NCI-H2107 (cell line): Measurements from ENCODE around the gene RCE1.

Experiments
- DNase-seq: peaks from one replicate; lab custom pipeline; 2025; lab: John Stamatoyannopoulos, UW

RCE1 gene

DNA sequence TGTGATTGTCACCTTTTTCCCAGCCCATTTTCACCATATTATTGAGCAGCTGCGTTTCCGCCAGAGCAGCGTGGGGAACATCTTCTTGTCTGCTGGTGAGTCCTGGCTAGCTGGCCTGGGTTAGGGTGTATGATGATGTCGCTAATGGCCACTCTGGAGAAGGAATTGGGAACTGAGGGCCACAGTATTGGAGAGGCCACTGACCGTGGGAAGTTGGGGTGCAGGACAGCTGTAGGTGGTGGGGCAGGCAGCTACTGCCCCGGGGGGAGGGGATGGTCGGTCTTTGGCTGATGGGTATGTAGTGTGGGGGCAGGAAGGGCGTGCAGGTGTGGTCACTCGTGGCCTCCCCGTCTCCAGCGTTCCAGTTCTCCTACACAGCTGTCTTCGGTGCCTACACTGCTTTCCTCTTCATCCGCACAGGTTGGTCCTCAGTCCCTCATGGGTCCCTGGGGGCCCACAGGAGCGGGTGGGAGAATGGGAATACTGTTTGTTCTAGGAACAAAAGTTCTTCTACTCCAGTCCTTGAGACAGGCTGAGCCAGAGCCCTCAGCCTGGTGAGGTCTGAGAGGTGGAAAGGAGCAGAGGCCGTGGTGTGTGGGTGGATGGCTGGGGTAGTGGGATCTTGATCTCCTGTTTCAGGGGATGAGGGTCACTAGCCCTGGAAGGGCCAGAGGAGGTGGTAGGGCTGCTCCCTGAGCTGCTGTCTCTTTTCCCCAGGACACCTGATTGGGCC lies 2.1 kb downstream of the RCE1 start:
- no peak for DNase-seq

DNA sequence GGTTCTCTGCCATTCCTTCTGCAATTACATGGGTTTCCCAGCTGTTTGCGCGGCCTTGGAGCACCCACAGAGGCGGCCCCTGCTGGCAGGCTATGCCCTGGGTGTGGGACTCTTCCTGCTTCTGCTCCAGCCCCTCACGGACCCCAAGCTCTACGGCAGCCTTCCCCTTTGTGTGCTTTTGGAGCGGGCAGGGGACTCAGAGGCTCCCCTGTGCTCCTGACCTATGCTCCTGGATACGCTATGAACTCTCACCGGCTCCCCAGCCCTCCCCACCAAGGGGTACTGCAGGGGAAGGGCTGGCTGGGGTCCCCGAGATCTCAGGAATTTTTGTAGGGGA lies 2.6 kb downstream of the RCE1 start:
- DNase-seq = no peak

DNA sequence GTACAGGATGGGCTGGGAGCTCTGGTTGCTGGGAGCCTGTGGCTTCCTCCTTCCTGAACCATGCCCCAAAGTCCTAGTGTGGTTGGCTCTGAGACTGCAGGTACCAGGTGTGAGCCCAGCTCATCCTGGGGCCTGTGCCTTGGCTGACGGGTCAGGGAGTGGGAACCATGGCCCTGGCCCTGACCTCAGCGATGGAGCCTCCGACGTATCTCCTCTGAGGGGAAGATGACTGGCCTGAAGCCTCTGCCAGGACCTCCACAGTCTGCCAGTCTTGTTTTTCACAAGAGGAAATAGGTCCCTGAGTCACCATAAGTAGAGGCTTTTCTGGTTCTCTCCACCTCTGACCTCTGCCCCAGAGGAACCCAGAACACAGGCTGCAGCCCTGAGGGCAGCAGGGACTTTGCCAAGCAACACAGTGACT lies 3.4 kb downstream of the RCE1 start:
- DNase-seq = no peak

DNA sequence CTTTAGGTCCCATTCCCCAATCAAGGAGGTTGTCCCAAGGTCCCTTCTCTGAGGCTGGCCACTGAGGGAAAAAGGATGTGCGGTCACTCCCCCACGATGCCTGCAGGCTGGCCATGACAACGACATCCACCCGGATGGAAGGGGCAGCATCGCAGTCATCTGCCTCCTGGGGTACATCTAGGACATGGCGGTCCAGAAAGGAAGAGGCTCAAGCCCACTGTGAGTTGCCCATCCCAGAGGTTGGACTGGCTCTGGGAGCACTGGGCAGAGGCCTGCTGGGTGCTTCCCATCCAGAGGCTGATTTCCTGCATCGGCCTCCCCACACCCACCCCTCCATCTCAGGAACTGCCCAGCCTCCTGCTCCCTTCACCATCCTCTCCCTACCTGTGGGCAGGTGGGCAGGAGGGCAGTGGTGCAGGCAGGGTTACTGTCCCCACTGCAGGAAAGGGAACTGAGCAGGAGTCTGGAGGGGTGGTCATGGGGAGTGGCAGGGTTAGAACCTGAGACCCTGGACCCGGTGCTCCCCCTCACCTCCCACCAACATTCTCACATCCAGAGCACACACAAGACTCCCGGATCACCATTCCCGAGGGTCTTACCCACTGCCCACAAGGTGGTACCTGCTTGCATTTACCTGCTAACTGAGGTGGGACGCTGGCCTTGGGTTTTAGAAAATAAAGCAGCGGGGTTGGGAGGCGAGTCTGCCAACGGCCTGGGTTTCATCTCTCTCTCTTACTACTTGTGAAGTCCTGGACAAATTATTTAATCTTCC lies 4.4 kb downstream of the RCE1 start:
- DNase-seq = no peak

DNA sequence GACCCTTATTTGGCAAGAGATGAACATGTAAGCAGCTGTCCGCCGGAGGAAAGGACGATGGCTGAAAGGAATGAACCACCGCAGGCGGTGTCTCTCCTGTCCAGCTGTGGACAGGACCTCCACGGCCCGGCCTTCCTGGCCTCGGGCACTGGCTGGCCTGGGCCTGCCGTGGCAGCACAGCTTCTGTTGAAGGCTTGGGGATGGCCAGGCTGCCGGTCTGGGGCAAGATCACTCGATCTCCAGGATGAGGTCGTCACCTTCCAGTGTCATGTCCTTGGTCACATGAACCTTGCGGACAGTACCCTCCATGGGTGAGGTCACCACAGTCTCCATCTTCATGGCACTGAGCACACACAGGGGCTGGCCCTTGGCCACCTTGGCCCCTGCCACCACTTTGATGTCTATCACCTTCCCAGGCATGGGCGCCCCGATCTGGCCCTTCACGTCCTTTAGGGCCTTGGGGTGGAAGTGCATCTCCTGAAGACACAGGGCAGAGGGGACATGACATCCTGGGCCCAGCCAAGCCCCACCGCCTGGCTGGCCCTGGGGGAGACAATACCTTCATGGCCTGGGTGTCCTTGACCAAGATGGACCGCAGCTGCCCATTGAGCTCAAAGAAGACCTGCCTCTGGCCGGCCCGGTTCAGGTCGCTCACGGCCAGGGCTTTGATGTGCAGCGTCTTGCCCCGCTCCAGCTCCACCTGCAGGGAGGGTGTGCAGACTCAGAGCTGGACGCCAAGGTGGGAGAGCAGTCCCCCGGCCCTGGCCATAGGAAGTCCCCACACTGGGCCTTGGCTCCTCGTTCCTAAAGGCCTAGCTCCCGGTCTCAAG lies 5.6 kb downstream of the RCE1 start:
- no peak for DNase-seq

DNA sequence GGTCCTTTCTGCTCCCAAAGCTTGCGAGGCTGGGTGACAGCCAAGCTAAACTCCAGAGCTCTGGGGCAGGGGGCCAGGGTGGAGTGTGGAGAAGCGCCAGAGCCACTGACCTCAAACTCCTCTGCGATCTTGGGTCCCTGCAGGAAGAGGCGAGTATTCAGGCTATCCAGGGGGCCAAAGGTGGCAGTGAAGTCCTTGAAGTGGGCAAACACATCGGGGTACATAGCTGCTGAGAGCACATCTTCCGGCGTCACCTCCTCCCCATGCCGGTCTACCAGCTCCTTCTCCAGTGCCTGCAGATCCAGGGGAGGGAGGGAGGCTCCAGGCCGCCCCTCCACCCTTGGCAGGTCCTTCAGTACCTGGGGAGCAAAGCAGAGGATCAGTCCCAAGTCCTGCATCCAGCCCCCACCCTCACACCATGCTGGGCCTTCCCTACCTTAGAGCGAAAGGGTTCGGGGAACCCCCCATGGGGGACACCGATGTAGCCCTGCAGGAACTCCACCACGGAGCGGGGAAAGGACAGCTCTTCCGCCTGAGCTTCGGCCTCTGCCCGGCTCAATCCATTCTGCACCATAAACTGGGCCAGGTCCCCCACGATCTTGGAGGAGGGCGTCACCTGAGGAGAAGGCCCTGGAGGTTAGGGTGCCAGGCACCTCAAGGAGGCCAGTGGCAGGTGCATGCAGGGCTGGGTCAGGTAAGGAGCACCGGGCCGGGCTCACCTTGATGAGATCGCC lies 6.4 kb downstream of the RCE1 start:
- no peak for DNase-seq

DNA sequence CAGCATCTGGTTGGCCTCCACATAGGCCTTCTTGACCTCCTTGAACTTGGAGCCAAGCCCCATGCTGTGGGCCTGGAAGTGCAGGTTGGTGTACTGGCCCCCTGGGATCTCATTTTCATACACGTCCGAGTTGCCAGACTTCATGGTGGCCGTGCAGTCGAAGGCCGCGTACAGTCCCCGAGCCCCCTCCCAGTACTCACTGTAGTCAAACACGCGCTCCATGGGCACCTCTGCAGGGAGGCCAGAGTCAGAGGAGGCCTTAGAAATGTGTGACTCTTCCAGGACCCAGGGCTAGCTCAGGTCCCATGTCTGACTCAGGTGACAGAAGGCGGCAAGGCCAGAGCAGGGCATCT lies 7.0 kb downstream of the RCE1 start:
- DNase-seq = no peak

DNA sequence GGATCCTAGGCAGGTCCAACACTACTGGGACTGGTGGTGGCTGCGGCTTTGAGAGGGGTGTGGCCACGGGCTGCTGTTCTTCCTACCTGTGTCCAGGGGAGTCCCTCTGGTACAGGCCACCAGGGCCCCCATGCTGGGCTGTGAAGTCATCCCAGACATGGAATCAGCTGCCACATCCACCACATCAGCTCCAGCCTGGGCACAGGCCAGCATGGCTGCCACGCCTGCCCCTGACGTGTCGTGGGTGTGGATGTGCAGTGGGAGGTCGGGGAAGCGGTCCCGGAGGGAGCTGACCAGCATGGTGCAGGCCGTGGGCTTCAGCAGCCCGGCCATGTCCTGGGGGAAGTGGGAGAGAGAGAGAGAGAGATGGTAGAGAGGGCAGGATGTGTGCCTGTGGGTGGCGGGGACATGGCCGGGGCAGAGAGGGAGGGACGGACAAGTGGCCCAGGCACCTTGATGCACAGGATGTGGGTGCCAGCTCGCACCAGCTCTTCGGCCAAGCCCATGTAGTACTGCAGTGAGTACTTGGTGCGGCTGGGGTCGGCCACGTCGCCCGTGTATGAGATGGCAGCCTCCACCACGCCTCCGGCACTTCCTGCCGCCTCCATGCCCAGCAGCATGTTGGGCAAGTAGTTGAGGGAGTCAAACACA lies 7.5 kb downstream of the RCE1 start:
- no peak for DNase-seq

DNA sequence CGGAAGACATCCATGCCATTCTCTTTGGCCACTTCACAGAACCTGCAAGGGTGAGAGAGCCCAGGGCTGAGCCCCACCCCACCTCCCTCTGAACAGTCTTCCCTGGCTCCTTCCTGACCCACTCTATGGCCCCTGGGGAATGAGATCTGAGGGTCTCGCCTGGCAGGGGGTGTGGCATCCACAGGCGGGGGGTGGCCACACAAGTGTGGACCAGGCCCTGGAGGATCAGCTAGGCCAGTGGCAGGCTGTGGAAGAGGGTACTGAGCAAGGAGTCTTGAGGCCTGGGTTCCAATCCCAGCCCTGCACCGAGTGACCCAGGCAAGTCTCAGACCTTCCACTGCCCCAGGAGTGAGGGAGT lies 8.0 kb downstream of the RCE1 start:
- no peak for DNase-seq

DNA sequence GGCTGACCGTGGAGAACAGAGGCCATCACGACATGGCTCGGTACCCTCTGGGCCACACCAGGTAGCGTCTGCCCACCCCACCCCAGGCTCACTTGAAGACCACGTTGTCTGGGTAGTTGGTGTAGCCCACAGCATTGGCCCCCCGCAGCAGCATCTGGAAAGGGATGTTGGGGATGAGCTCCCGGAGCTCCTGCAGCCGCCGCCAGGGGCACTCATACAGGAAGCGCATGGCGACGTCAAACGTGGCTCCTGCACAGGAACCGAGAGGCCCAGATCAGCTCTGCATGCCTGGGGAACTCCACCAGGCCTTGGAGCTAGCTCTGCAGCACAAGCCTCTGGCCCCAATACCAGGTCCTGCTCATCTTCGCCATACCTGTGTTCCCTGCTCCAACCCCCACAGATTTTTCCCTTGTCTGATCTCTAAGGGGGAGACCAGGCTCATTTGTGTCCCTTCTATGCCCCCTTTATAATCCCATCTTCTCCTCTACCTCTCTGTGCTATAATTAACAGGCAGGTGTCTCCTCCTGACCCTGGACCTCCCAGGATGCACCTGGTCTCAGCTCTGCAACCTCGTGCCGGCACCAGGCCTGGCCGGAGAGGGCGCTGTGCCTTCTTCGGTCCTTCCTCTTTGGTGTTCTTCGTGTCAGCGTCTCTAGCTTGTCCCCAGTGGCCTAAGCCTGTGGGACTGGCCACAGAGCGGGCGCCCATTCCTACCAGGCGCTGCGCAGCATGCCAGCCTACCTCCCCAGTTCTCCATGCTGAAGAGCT lies 8.6 kb downstream of the RCE1 start:
- DNase-seq = no peak

DNA sequence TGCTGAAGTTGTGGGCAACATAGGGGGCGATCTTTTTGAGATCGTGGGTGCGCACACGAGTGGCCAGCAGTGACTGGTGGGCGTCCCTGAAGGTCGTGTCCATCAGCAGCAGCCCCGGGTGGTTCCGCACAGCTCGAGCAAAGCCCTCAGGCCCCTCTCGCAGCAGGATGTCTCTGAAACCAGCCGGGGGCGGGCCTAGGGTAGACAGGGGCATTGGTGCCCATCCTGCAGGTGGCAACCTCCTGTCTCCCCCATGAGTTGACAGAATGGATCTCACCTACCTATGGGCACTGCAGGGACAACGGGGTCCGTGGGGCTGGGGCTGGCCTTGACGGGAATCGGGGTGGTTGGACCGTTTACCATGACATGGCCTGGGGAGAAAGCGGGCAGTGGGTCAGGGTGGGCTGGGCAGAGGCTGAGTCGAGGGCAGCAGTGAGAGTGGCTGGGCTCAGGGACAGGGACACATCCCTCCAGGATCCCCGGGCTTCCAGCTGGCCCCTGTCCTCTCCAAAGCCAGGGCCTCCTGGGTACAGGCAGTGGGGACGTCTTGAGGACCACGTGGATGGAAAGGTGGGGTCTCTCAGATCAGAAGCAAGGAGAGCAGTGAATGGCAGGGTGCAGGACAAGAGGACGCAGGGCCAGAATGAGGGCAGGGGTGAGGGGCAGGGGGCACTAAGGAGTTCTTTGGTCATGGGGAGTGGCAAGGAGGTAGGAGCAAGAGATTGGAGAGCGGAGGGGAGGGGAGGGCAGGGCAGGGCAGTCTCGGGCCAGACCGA lies 9.4 kb downstream of the RCE1 start:
- DNase-seq = no peak

DNA sequence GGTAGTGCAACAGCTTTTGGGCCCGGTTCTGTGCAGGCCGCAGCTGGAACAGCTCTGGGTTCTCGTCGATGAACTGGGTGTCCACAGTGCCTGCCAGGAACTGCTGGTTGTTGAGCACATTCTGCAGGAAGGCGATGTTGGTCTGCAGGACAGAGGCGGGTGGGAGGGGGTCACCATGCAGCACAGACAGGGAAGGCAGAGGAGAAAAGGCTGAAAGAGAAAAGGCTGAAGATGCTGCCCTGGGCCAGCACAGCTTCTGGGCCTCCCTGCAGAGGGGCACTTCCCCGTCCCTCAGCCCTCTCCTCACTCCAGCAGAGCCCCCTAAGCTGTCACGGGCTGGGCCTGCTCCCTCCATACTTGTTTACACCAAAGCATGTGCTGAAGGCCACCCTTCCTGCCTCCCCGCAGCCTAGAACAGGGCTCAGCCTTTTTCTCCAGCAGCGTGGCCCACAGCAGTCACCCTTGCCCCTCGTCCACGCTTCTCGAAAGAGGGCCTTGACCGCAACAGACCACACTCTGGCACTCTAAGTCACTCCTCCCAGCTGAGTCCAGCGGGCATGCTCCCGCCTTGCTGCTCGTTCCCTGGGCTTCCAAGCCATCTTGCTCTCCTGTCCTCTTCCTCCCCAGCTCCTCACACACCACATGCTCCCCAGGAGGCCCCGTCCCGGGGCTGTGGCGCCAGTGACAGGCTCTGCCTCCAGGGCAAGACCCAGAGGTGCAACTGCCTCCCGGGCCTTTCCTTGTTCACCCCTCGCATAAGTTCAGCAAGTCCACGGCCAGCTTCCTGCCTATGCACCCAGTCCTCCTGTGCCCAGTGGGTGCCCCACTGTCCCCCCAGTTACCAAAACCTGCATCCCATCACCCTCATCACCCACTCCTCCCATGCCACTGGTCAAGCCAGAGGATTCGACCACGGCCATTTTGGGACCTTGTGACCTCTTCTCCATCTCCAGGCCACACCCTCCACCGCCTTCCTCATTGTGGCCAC lies 10.3 kb downstream of the RCE1 start:
- DNase-seq = no peak

DNA sequence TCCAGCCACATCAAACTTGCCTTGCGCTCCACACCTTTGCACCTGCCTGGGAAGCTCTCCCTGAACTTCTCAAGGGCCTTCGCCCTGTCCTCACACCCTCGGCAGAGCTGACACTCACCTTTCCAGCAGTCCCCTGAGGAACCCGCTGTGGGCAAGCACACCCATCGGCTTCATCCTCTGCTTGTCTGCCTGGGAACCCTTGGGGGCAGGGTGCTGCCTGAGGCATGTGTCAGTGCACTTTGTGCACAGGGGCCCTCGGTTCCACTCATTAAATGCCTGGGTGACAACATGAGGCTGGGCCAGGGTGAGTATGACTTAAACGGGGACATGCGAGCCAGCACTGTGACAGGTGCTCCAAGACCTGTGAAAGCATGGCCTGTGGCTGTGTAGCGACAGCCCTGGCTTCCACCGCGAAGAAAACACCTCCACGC lies 11.0 kb downstream of the RCE1 start:
- DNase-seq = no peak

DNA sequence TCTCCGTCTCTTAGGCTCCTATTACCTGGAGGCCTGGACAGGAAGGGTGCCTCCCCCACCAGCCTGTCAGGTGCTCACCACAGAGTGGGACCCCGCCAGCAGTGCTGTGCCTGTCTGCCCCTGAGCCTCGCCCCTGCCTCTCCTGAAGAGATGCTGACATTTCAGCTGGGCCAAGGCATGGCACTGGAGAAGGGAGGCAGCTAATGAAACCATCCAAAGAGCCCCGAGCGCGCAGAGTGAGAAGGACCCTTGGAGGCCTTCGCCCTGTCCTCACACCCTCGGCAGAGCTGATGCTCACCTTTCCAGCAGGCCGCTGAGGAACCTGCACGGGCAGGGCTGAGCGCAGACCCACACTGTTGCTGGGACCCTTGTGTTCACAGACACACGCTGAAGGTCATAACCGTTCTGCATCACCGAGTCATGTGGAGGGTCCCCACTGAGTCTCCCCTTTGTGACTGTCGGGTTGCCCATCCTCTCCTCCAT lies 11.5 kb downstream of the RCE1 start:
- no peak for DNase-seq

DNA sequence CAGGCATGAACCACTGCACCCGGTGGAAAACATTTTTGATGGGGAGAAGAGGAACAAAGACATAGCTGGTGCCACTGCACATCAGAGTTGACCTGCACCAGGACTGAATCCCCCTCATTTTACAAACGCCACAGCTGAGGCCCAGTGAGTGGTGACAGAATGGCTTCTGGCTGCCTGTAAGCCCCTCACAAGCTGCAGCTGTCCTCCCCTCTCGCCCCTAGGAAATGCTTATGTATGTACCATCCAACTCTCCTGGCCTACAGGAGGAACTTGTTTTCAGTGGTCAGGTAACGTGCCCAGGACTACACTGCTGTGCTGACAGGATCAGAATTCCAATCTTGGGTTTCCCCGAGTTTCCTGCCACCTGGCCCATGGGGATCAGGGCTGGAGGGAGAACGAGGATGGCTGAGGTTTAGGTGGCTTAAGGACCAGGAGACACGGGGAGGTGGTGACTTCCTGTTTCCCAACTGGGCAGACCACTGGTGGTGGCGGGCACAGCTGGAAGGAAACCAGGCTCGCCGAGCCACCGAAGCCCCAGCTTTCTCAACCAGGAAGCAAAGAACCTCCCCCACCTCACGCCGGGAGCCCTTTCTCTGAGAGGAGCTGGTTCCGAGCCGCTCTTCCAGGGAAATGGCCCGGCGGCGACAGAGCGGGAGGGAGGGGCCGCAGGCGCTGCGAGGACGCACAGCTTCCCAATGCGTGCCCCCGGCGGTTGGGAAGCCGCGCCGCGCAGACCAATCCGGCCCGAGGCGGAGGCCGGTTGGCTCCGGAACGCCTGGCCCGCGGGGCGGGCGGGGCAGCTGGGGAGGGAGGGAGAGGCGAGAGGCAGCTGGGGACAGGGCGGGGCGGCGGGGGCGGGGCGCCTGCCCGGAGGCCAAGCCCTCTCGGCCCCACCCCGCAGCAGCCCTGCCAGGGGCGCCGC lies 12.6 kb downstream of the RCE1 start:
- peak; percentile 85 for DNase-seq

DNA sequence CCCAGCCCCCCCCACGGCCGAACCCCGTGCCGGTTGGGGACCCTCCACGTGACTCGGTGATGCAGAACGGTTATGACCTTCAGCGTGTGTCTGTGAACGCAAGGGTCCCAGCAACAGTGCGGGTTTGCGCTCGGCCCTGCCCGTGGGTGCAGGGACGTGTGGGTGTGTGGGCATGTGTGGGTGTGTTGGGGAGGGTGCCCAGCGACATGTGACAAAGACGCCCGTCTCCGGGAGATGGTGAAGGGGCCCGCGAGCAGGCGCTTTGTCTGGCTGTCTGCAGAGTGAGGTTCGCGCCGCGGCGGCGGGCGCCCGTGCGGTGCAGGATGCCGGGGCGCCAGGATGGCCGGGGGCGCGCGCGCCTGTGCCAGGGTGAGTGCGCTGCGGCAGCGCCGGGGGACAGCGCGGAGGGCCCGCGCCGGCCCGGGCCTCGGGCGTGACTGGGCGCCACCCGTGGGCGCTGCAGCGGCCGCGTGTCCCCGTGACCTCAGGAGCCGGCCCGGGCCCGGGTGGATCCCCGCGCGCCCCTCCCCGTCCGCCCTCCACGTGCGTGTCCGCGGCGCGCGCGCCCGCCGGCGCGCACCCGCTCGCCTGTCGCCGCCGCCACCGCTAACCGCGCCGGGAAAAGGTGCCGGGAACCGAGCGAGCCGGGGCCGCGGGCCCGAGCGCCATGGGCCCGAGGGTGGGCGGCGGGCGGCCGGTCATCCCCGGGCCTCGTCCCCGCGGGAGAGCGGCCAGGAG lies 13.4 kb downstream of the RCE1 start, which contains the start of gene LRFN4:
LRFN4 (plus strand) TSS at position 569 of the 738 bp plus-strand sequence. CDS start 681 bp downstream, outside the sequence.
- no peak for DNase-seq
